ENCODE measurements around the gene FXYD2. TPM values are rescaled to one million over a fixed set of nuclear protein-coding genes. Genes with fewer than 3 reads are reported as not detected.

The FXYD2 gene
- total and polyA plus RNA-seq, 2 of the 4 experiments (the other 2 are of a cell fraction): 0.09 TPM; not detected in 1

- intact Hi-C loops (cut with micrococcal nuclease): no loop called here
- H3K79me1 ChIP-seq (ENCODE audit: low read depth in 1 of 2, low read length in 2 of 2): no peaks in the 10 kb centered on the region
- WGBS, 2 experiments (ENCODE audit: extremely low coverage in 2 of 2, insufficient read length in 1 of 2): 50% methylated on average over 1 of the region's 6 CpGs; no CpG with 5 or more reads in 1 of the 2 experiments
- H4K20me1 ChIP-seq (ENCODE audit: insufficient read depth, low read length): no peaks in the 10 kb centered on the region
- ATAC-seq (ENCODE audit: low read depth): no peak
- no peaks in the 10 kb centered on the region for H3K4me1 ChIP-seq (ENCODE audit: control insufficient read depth, insufficient read depth, low read length)
- TF ChIP-seq RCOR1 (IDR thresholded peaks at IDR 0.05; ENCODE audit: insufficient replicate concordance, low read length) (no peak), USF2 (IDR thresholded peaks at IDR 0.05; ENCODE audit: low read depth, low read length) (no peak), ELK1 (IDR thresholded peaks at IDR 0.05; ENCODE audit: borderline replicate concordance, low read depth, low read length) (no peak), BHLHE40 (IDR thresholded peaks at IDR 0.05; ENCODE audit: low read depth, low read length) (no peak), NFE2L2 (IDR thresholded peaks at IDR 0.05; ENCODE audit: low read depth, low read length) (no peak), RAD21 (IDR thresholded peaks at IDR 0.05; ENCODE audit: low read length) (no peak), MAZ (IDR thresholded peaks at IDR 0.05; ENCODE audit: borderline replicate concordance, low read depth, low read length) (no peak), MXI1 (IDR thresholded peaks at IDR 0.05; ENCODE audit: borderline replicate concordance, low read depth, low read length) (no peak), CTCF (conservative IDR thresholded peaks at IDR 0.05; ENCODE audit: low read depth, low read length) (no peak), FOS (IDR thresholded peaks at IDR 0.05; ENCODE audit: low read depth, low read length) (no peak)
- no peaks in the 10 kb centered on the region for H3K9me3 ChIP-seq (ENCODE audit: control insufficient read depth, insufficient read depth, low read length)
- CTCF ChIA-PET: no interaction called here
- no peak overlapping the region for H3K18ac ChIP-seq (ENCODE audit: low read depth, low read length)
- no peak overlapping the region for H3K4me2 ChIP-seq (ENCODE audit: low read depth, low read length)
- H3K27ac ChIP-seq (ENCODE audit: insufficient read depth, low read length): no peak overlapping the region
- H2AK5ac ChIP-seq (ENCODE audit: low read depth, low read length): no peak overlapping the region
- DNase-seq: no peak
- no peak overlapping the region for H3K9ac ChIP-seq (ENCODE audit: low read depth, low read length)
- no peak overlapping the region for H4K8ac ChIP-seq (ENCODE audit: low read depth in 2 of 2, low read length in 2 of 2)
- no peak overlapping the region for H2BK20ac ChIP-seq (ENCODE audit: low read depth, low read length)
- H2BK120ac ChIP-seq (ENCODE audit: low read depth, low read length): no peak overlapping the region
- in situ Hi-C loops (cut with MboI; ENCODE audit: low sequenced_read_pairs): no loop called here
- POLR2A ChIA-PET (ENCODE audit: unreplicated experiment): no interaction called here
- H3K9me1 ChIP-seq (ENCODE audit: insufficient read depth, low read length): no peaks in the 10 kb centered on the region
- no TSS peak for BruUV-seq (replicated peaks)
- peaks cover 5% of the 10 kb centered on the region for H3K27me3 ChIP-seq (ENCODE audit: control insufficient read depth, insufficient read depth, low read length)
- H2AFZ ChIP-seq (replicated peaks; ENCODE audit: low read length, poor library complexity): no peak overlapping the region
- H3K23ac ChIP-seq (ENCODE audit: low read depth, low read length): no peak overlapping the region
- H2AK9ac ChIP-seq (replicated peaks; ENCODE audit: low read depth, low read length, poor library complexity): no peak overlapping the region
- H3K56ac ChIP-seq (ENCODE audit: extremely low read depth, insufficient read depth, low read length): no peak overlapping the region
- dilution Hi-C loops (cut with HindIII; ENCODE audit: low sequenced_read_pairs, unreplicated experiment): no loop called here
- H3K14ac ChIP-seq (replicated peaks; ENCODE audit: low read depth, low read length): no peak overlapping the region
- no peaks in the 10 kb centered on the region for H3K36me3 ChIP-seq (ENCODE audit: control insufficient read depth, insufficient read depth, low read length)
- no peak overlapping the region for H3K4me3 ChIP-seq (ENCODE audit: insufficient read depth, low read depth, low read length)
- H4K91ac ChIP-seq (ENCODE audit: insufficient read depth, low read depth, low read length): no peak overlapping the region
- H2BK15ac ChIP-seq (ENCODE audit: low read depth, low read length): no peak overlapping the region
- H3K4ac ChIP-seq (ENCODE audit: low read depth, low read length): no peak overlapping the region
- H4K5ac ChIP-seq (ENCODE audit: low read depth, low read length): no peak overlapping the region
- H2BK5ac ChIP-seq (ENCODE audit: low read depth, low read length, poor library complexity, severe bottlenecking): no peak overlapping the region
Observed at GRCh38 chr11:117771197-117771596, 53.3 kb downstream of the FXYD2 start.

Measured in IMR-90 (cell line).